Breast epithelium (tissue), 4 donors: ENCODE results near the gene TPST2. TPM values are rescaled to one million over a fixed set of nuclear protein-coding genes. Genes with fewer than 3 reads are reported as not detected.

ENCODE experiments used
- DNase-seq, 2 donors: peaks; one replicate each; pipeline ENCODE4 v3.0.0-alpha.2; 2019; ENCODE audit warnings: low spot score in 2 of 2
- H3K27ac ChIP-seq, 2 donors: fragments of 200-600 bp; sonication (generic) in 1 of 2; one replicate each; pipeline ENCODE4 v1.5.1; 2016 to 2019; ENCODE audit warnings: mild to moderate bottlenecking in 1 of 2
- H3K27me3 ChIP-seq, 2 donors: fragments of 200-600 bp; sonication (generic) in 1 of 2; one replicate each; pipeline versions ENCODE4 v1.5.1 to v1.6.0; 2017 to 2019; ENCODE audit warnings: control low read depth in 1 of 2, mild to moderate bottlenecking in 1 of 2
- H3K36me3 ChIP-seq: fragments of 200-600 bp; one replicate; pipeline ENCODE4 v1.5.1; 2019
- H3K4me1 ChIP-seq, 2 donors: fragments of 200-600 bp; sonication (generic); one replicate each; pipeline ENCODE4 v1.5.1; 2016 to 2019; ENCODE audit warnings: control low read depth in 1 of 2
- H3K4me3 ChIP-seq, 3 donors: fragments of 200-600 bp; sonication (generic); 1 replicate in 2 of 3; 2 replicates in 1 of 3; pipeline ENCODE4 v1.5.1; 2016 to 2019; ENCODE audit warnings: mild to moderate bottlenecking in 3 of 3, moderate library complexity in 2 of 3
- H3K9me3 ChIP-seq, 2 donors: fragments of 200-600 bp; sonication (generic) in 1 of 2; one replicate each; pipeline ENCODE4 v1.5.1; 2016 to 2019; ENCODE audit warnings: control low read depth in 1 of 2
- CTCF ChIP-seq, 3 donors: fragments of 450-650 bp; IDR thresholded peaks; one replicate each; pipeline ENCODE4 v1.5.1; 2016 to 2017; ENCODE audit warnings: antibody characterized with exemption in 3 of 3, mild to moderate bottlenecking in 3 of 3, moderate library complexity in 3 of 3
- POLR2A ChIP-seq: fragments of 450-650 bp; IDR thresholded peaks from one replicate; pipeline ENCODE4 v1.6.1; 2016; ENCODE audit warnings: antibody characterized with exemption, mild to moderate bottlenecking, moderate library complexity
- POLR2AphosphoS5 ChIP-seq, 3 donors: sonication (generic); formaldehyde crosslinking; IDR thresholded peaks; one replicate each; pipeline ENCODE4 v1.6.1; 2017; ENCODE audit warnings: antibody characterized with exemption in 3 of 3
- intact Hi-C: fragments of 100-400 bp; cut with DNase I; formaldehyde crosslinking; loops from one replicate; pipeline ENCODE4 v1.15.1; 2023; ENCODE audit warnings: low total_unique reads
- total RNA-seq, 3 donors: library from RNA; depleted of rRNA; stranded (reverse); fragments of >200 nt; gene quantifications; one replicate each; pipeline ENCODE4 v1.1.0, GENCODE V29; 2016

Gene TPST2
- total RNA-seq, 3 donors from 2014 or later = 36.6 to 81.9 (median 59.8) TPM

GRCh38 chr22:26513838-26514237, 76.1 kb downstream of the TPST2 start:
- intact Hi-C loops = no loop called here
- H3K9me3 ChIP-seq = no peaks in the 10 kb centered on the region
- TF ChIP-seq POLR2AphosphoS5 (IDR thresholded peaks at IDR 0.05) (no peak), POLR2A (no peak), CTCF (IDR thresholded peaks at IDR 0.05) (no peak)

GRCh38 chr22:26512149-26512793, 77.7 kb downstream of the TPST2 start, which contains the start of gene TFIP11:
Gene TFIP11 (minus strand): TSS chr22:26512473. CDS start chr22:26510272, 2,201 bp downstream.
- intact Hi-C loops = no loop called here
- peak; percentile 90 to 94 for DNase-seq
- H3K4me1 ChIP-seq = peaks cover 0 to 15% of the 10 kb centered on the region in 2 donors
- TF ChIP-seq CTCF (IDR thresholded peaks at IDR 0.05) = no peak
- TF ChIP-seq POLR2AphosphoS5 (IDR thresholded peaks at IDR 0.05) = peak; percentile 92 to 97 (median 97)
- peak; percentile 29 for TF ChIP-seq POLR2A
- H3K9me3 ChIP-seq = no peaks in the 10 kb centered on the region
- no peaks in the 10 kb centered on the region for H3K27me3 ChIP-seq
- H3K4me3 ChIP-seq = peak within 1 kb of the TSS; percentile 84 to 89 (median 88)
- peak within 1 kb of the TSS; percentile 85 to 87 for H3K27ac ChIP-seq
- H3K36me3 ChIP-seq = peaks cover 4% of the 10 kb centered on the region

More at GRCh38 chr22:26513838-26514237, 76.1 kb downstream of the TPST2 start:
- Histone ChIP-seq H3K4me3 (no peak overlapping the region), H3K27ac (no peak overlapping the region), H3K36me3 (peaks cover 3% of the 10 kb centered on the region), H3K27me3 (no peaks in the 10 kb centered on the region), H3K4me1 (peaks cover 0 to 15% of the 10 kb centered on the region in 2 donors)
- no peak for DNase-seq

GRCh38 chr22:26508148-26508547, 81.8 kb downstream of the TPST2 start:
- Histone ChIP-seq H3K4me1 (peaks cover 0 to 9% of the 10 kb centered on the region in 2 donors), H3K27ac (no peak overlapping the region), H3K27me3 (no peaks in the 10 kb centered on the region), H3K9me3 (no peaks in the 10 kb centered on the region), H3K36me3 (peaks cover 13% of the 10 kb centered on the region), H3K4me3 (no peak overlapping the region)
- DNase-seq = no peak
- TF ChIP-seq POLR2AphosphoS5 (IDR thresholded peaks at IDR 0.05) (no peak), POLR2A (no peak), CTCF (IDR thresholded peaks at IDR 0.05) (no peak)
- intact Hi-C loops = no loop called here

GRCh38 chr22:26503758-26504157, 86.2 kb downstream of the TPST2 start:
- TF ChIP-seq POLR2AphosphoS5 (IDR thresholded peaks at IDR 0.05) = no peak
- no peak for TF ChIP-seq POLR2A
- no peak for TF ChIP-seq CTCF (IDR thresholded peaks at IDR 0.05)
- Histone ChIP-seq H3K27ac (peak overlapping the region in 1 of 2 donors; percentile 9), H3K9me3 (no peaks in the 10 kb centered on the region), H3K4me1 (no peaks in the 10 kb centered on the region), H3K27me3 (no peaks in the 10 kb centered on the region), H3K4me3 (no peak overlapping the region), H3K36me3 (peaks cover 24% of the 10 kb centered on the region)
- intact Hi-C loops = no loop called here
- DNase-seq = no peak
